Measurements from ENCODE around the gene DCAF5.
A peak's percentile ranks its signal among the peaks of the same experiment; 100 is the strongest.
"Not testable (repeated sequence)": the region's sequence is repeated elsewhere in the genome, so short reads cannot be mapped to it uniquely, and the experiment has no call there.

Gene DCAF5

GRCh38 chr14:69152902-69153151 lies at the start of gene DCAF5:
TSS of gene DCAF5 (minus strand) at chr14:69153119. CDS start at chr14:69152978, 141 bp downstream.
- no peak for DNase-seq (ENCODE audit: low spot score)
- TF ChIP-seq CTCF (IDR thresholded peaks at IDR 0.05; ENCODE audit: borderline replicate concordance, control extremely low read depth, extremely low read depth, insufficient read depth, missing control alignments): no peak
- in situ Hi-C loops (cut with MboI; ENCODE audit: low sequenced_read_pairs, unreplicated experiment): no loop called here

- in situ Hi-C loops (cut with MboI; ENCODE audit: low sequenced_read_pairs, unreplicated experiment): no loop called here
- no peak for DNase-seq (ENCODE audit: low spot score)
- TF ChIP-seq CTCF (IDR thresholded peaks at IDR 0.05; ENCODE audit: borderline replicate concordance, control extremely low read depth, extremely low read depth, insufficient read depth, missing control alignments): no peak
Observed at GRCh38 chr14:69199786-69200185, 46.9 kb upstream of the DCAF5 start.

GRCh38 chr14:69193721-69194120 lies 40.8 kb upstream of the DCAF5 start:
- no peak for TF ChIP-seq CTCF (IDR thresholded peaks at IDR 0.05; ENCODE audit: borderline replicate concordance, control extremely low read depth, extremely low read depth, insufficient read depth, missing control alignments)
- DNase-seq (ENCODE audit: low spot score): no peak
- in situ Hi-C loops (cut with MboI; ENCODE audit: low sequenced_read_pairs, unreplicated experiment): no loop called here

- DNase-seq (ENCODE audit: low spot score): peak; percentile 91
- TF ChIP-seq CTCF (IDR thresholded peaks at IDR 0.05; ENCODE audit: borderline replicate concordance, control extremely low read depth, extremely low read depth, insufficient read depth, missing control alignments): no peak
- in situ Hi-C loops (cut with MboI; ENCODE audit: low sequenced_read_pairs, unreplicated experiment): no loop called here
Observed at GRCh38 chr14:69191340-69192111, 38.6 kb upstream of the DCAF5 start, which contains the start of gene EXD2. TSS of gene EXD2 (plus strand) at chr14:69191498. CDS start at chr14:69209471, 17,973 bp downstream.

- no peak for DNase-seq (ENCODE audit: low spot score)
- in situ Hi-C loops (cut with MboI; ENCODE audit: low sequenced_read_pairs, unreplicated experiment): no loop called here
- TF ChIP-seq CTCF (IDR thresholded peaks at IDR 0.05; ENCODE audit: borderline replicate concordance, control extremely low read depth, extremely low read depth, insufficient read depth, missing control alignments): no peak
Observed at GRCh38 chr14:69190191-69190590, 37.3 kb upstream of the DCAF5 start.

GRCh38 chr14:69183735-69184134 lies 30.8 kb upstream of the DCAF5 start:
- in situ Hi-C loops (cut with MboI; ENCODE audit: low sequenced_read_pairs, unreplicated experiment): no loop called here
- no peak for DNase-seq (ENCODE audit: low spot score)
- no peak for TF ChIP-seq CTCF (IDR thresholded peaks at IDR 0.05; ENCODE audit: borderline replicate concordance, control extremely low read depth, extremely low read depth, insufficient read depth, missing control alignments)

GRCh38 chr14:69182580-69182979 lies 29.7 kb upstream of the DCAF5 start:
- in situ Hi-C loops (cut with MboI; ENCODE audit: low sequenced_read_pairs, unreplicated experiment); DNase-seq (ENCODE audit: low spot score): not testable (repeated sequence)

Measured in GM13976 (cell line).